HEK293 (cell line): ENCODE measurements around the gene DNAAF5.

ENCODE experiments used
- CTCF ChIA-PET: fragments of 350-600 bp; formaldehyde crosslinking; extraction: SDS; loops from one replicate; lab custom pipeline; 2021; ENCODE audit warnings: antibody characterized with exemption; lab: Yijun Ruan, JAX
- POLR2A ChIA-PET: fragments of 300-600 bp; formaldehyde crosslinking; extraction: SDS; loops from one replicate; lab custom pipeline; 2020; ENCODE audit warnings: antibody characterized with exemption, inconsistent platforms; lab: Yijun Ruan, JAX
- H3K27ac ChIP-seq: fragments of 200-500 bp; sonication (Bioruptor generic); 2 replicates; pipeline ENCODE4 v1.5.1; 2014; ENCODE audit warnings: low read depth, low read length, control low read depth, inconsistent platforms; ENCODE audit errors: extremely low read depth
- H3K36me3 ChIP-seq, 2 experiments: fragments of 200-500 bp in 1 of 2; sonication (Bioruptor generic) in 1 of 2; 1 replicate in 1 of 2; 2 replicates in 1 of 2; pipeline ENCODE4 v1.5.1; 2014 to 2017; ENCODE audit warnings: inconsistent platforms in 2 of 2, low read length in 2 of 2; ENCODE audit not compliant: control insufficient read depth in 2 of 2, insufficient read depth in 1 of 2
- H3K4me1 ChIP-seq: fragments of 200-500 bp; sonication (Bioruptor generic); 2 replicates; pipeline ENCODE4 v1.5.1; 2014; ENCODE audit warnings: mild to moderate bottlenecking, low read length, inconsistent platforms; ENCODE audit not compliant: control insufficient read depth, insufficient read depth
- H3K4me3 ChIP-seq: 2 replicates; pipeline ENCODE4 v1.5.1; 2011; ENCODE audit warnings: low read depth, mild to moderate bottlenecking, control low read depth, low read length, moderate library complexity
- H3K9me3 ChIP-seq: fragments of 200-500 bp; sonication (Bioruptor generic); 2 replicates; pipeline ENCODE4 v1.5.1; 2014; ENCODE audit warnings: low read depth, low read length, inconsistent platforms; ENCODE audit not compliant: control insufficient read depth, insufficient read depth
- KLF8 ChIP-seq: fragments of 450-650 bp; formaldehyde crosslinking; IDR thresholded peaks from 2 replicates; pipeline ENCODE4 v1.5.1; 2016; ENCODE audit warnings: missing biosample characterization, missing genetic modification characterization
- SCRT1 ChIP-seq: fragments of 450-650 bp; formaldehyde crosslinking; IDR thresholded peaks from 2 replicates; pipeline ENCODE4 v1.5.1; 2016; ENCODE audit warnings: missing biosample characterization, missing genetic modification characterization, borderline replicate concordance
- SP7 ChIP-seq: fragments of 450-650 bp; formaldehyde crosslinking; IDR thresholded peaks from 2 replicates; pipeline ENCODE4 v1.5.1; 2016; ENCODE audit warnings: missing biosample characterization, missing genetic modification characterization
- WT1 ChIP-seq: fragments of 450-650 bp; formaldehyde crosslinking; IDR thresholded peaks from 2 replicates; pipeline ENCODE4 v1.5.1; 2016; ENCODE audit warnings: missing biosample characterization, missing genetic modification characterization
- YY2 ChIP-seq: fragments of 450-650 bp; formaldehyde crosslinking; IDR thresholded peaks from 2 replicates; pipeline ENCODE4 v1.5.1; 2016; ENCODE audit warnings: missing biosample characterization, missing genetic modification characterization
- ZFP3 ChIP-seq: fragments of 450-650 bp; formaldehyde crosslinking; IDR thresholded peaks from 2 replicates; pipeline ENCODE4 v1.5.1; 2016; ENCODE audit warnings: low read depth, missing biosample characterization, missing genetic modification characterization
- ZNF148 ChIP-seq: fragments of 450-650 bp; formaldehyde crosslinking; IDR thresholded peaks from 2 replicates; pipeline ENCODE4 v1.5.0; 2017; ENCODE audit warnings: missing biosample characterization, missing genetic modification characterization, borderline replicate concordance
- ZNF184 ChIP-seq: fragments of 450-650 bp; IDR thresholded peaks from 2 replicates; pipeline ENCODE4 v1.5.1; 2018; ENCODE audit warnings: missing biosample characterization, mild to moderate bottlenecking, missing genetic modification characterization
- ZNF2 ChIP-seq: fragments of 450-650 bp; formaldehyde crosslinking; IDR thresholded peaks from 2 replicates; pipeline ENCODE4 v1.5.1; 2016; ENCODE audit warnings: missing biosample characterization, missing genetic modification characterization
- ZNF341 ChIP-seq: fragments of 450-650 bp; formaldehyde crosslinking; IDR thresholded peaks from 2 replicates; pipeline ENCODE4; 2016; ENCODE audit warnings: low read depth, missing biosample characterization, missing genetic modification characterization
- ZNF391 ChIP-seq: fragments of 450-650 bp; formaldehyde crosslinking; IDR thresholded peaks from 2 replicates; pipeline ENCODE4 v1.5.1; 2016; ENCODE audit warnings: low read depth, missing biosample characterization, missing genetic modification characterization, borderline replicate concordance
- ZNF394 ChIP-seq: fragments of 450-650 bp; formaldehyde crosslinking; IDR thresholded peaks from 2 replicates; pipeline ENCODE4 v1.5.1; 2016; ENCODE audit warnings: missing biosample characterization, missing genetic modification characterization, mild to moderate bottlenecking, moderate library complexity, borderline replicate concordance
- ZNF416 ChIP-seq: fragments of 450-650 bp; formaldehyde crosslinking; IDR thresholded peaks from 2 replicates; pipeline ENCODE4 v1.5.1; 2016; ENCODE audit warnings: missing biosample characterization, missing genetic modification characterization
- ZNF426 ChIP-seq: fragments of 450-650 bp; formaldehyde crosslinking; IDR thresholded peaks from 2 replicates; pipeline ENCODE4 v1.5.1; 2017; ENCODE audit warnings: missing biosample characterization, missing genetic modification characterization, mild to moderate bottlenecking, inconsistent platforms, moderate library complexity
- ZNF514 ChIP-seq: fragments of 450-650 bp; formaldehyde crosslinking; IDR thresholded peaks from 2 replicates; pipeline ENCODE4 v1.5.1; 2016; ENCODE audit warnings: missing biosample characterization, missing genetic modification characterization
- ZNF560 ChIP-seq: fragments of 450-650 bp; formaldehyde crosslinking; IDR thresholded peaks from 2 replicates; pipeline ENCODE4 v1.5.1; 2017; ENCODE audit warnings: missing biosample characterization, missing genetic modification characterization, borderline replicate concordance
- ZNF561 ChIP-seq: fragments of 450-650 bp; IDR thresholded peaks from 2 replicates; pipeline ENCODE4 v1.5.1; 2018; ENCODE audit warnings: missing biosample characterization, missing genetic modification characterization, borderline replicate concordance
- ZNF600 ChIP-seq: fragments of 450-650 bp; formaldehyde crosslinking; IDR thresholded peaks from 2 replicates; pipeline ENCODE4 v1.5.1; 2016; ENCODE audit warnings: missing biosample characterization, missing genetic modification characterization
- ZNF664 ChIP-seq: fragments of 450-650 bp; formaldehyde crosslinking; IDR thresholded peaks from 2 replicates; pipeline ENCODE4 v1.5.1; 2016; ENCODE audit warnings: missing biosample characterization, missing genetic modification characterization
- ZNF692 ChIP-seq: fragments of 450-650 bp; formaldehyde crosslinking; IDR thresholded peaks from 2 replicates; pipeline ENCODE4 v1.5.1; 2016; ENCODE audit warnings: missing biosample characterization, missing genetic modification characterization
- ZNF701 ChIP-seq: fragments of 450-650 bp; formaldehyde crosslinking; IDR thresholded peaks from 2 replicates; pipeline ENCODE4 v1.5.1; 2016; ENCODE audit warnings: missing biosample characterization, missing genetic modification characterization
- ZNF704 ChIP-seq: fragments of 450-650 bp; formaldehyde crosslinking; IDR thresholded peaks from 2 replicates; pipeline ENCODE4 v1.5.1; 2016; ENCODE audit warnings: missing biosample characterization, missing genetic modification characterization
- ZNF830 ChIP-seq: fragments of 450-650 bp; IDR thresholded peaks from 2 replicates; pipeline ENCODE4 v1.5.0; 2018; ENCODE audit warnings: missing biosample characterization, missing genetic modification characterization, low read depth, mild to moderate bottlenecking, moderate library complexity
- ZNF843 ChIP-seq: fragments of 450-650 bp; formaldehyde crosslinking; IDR thresholded peaks from 2 replicates; pipeline ENCODE4 v1.5.1; 2016; ENCODE audit warnings: missing biosample characterization, missing genetic modification characterization
- TF ChIP-seq, protein P1 (sequence below): fragments of 450-650 bp; formaldehyde crosslinking; IDR thresholded peaks from 2 replicates; pipeline ENCODE4 v1.5.1; 2016; ENCODE audit warnings: missing biosample characterization, missing genetic modification characterization
- TF ChIP-seq, protein P2 (sequence below): fragments of 450-650 bp; formaldehyde crosslinking; IDR thresholded peaks from 2 replicates; pipeline ENCODE4; 2016; ENCODE audit warnings: missing biosample characterization, missing genetic modification characterization

Gene DNAAF5

GRCh38 chr7:835021-835420 is 108.5 kb downstream of the DNAAF5 start (continued):
- TF ChIP-seq, protein P1, sequence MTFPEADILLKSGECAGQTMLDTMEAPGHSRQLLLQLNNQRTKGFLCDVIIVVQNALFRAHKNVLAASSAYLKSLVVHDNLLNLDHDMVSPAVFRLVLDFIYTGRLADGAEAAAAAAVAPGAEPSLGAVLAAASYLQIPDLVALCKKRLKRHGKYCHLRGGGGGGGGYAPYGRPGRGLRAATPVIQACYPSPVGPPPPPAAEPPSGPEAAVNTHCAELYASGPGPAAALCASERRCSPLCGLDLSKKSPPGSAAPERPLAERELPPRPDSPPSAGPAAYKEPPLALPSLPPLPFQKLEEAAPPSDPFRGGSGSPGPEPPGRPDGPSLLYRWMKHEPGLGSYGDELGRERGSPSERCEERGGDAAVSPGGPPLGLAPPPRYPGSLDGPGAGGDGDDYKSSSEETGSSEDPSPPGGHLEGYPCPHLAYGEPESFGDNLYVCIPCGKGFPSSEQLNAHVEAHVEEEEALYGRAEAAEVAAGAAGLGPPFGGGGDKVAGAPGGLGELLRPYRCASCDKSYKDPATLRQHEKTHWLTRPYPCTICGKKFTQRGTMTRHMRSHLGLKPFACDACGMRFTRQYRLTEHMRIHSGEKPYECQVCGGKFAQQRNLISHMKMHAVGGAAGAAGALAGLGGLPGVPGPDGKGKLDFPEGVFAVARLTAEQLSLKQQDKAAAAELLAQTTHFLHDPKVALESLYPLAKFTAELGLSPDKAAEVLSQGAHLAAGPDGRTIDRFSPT, result no peak
- no peak for TF ChIP-seq ZNF701 (tag by site-specific recombination)
- TF ChIP-seq ZNF561 (tag by site-specific recombination), result no peak
- TF ChIP-seq ZNF341 (tag by site-specific recombination), result no peak
- TF ChIP-seq ZNF184 (tag by site-specific recombination), result no peak
- no peak for TF ChIP-seq ZNF391 (tag by site-specific recombination)
- TF ChIP-seq ZNF514 (tag by site-specific recombination), result no peak
- no peak for TF ChIP-seq ZNF148 (tag by site-specific recombination)
- TF ChIP-seq ZFP3 (tag by site-specific recombination), result no peak
- no peak for TF ChIP-seq ZNF704 (tag by site-specific recombination)
- no peak for TF ChIP-seq WT1 (tag by site-specific recombination)
- TF ChIP-seq, protein P2, sequence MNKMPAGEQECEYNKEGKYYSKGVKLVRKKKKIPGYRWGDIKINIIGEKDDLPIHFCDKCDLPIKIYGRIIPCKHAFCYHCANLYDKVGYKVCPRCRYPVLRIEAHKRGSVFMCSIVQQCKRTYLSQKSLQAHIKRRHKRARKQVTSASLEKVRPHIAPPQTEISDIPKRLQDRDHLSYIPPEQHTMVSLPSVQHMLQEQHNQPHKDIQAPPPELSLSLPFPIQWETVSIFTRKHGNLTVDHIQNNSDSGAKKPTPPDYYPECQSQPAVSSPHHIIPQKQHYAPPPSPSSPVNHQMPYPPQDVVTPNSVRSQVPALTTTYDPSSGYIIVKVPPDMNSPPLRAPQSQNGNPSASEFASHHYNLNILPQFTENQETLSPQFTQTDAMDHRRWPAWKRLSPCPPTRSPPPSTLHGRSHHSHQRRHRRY (tag by site-specific recombination), result no peak
- no peak for TF ChIP-seq YY2 (tag by site-specific recombination)
- no peak for TF ChIP-seq ZNF2 (tag by site-specific recombination)
- no peak for TF ChIP-seq ZNF692
- no peak for TF ChIP-seq ZNF830 (tag by site-specific recombination)

- ChIA-PET POLR2A (no interaction called here), CTCF (interaction anchor here (0.7 to 1.4 kb wide), 5 partner anchors 14 to 49 kb away, joined by 3 to 5 read pairs (median 4); no protein-coding TSS in a partner anchor)
- no peak for TF ChIP-seq ZNF692
- no peak for TF ChIP-seq ZNF416
- TF ChIP-seq ZNF426 (tag by site-specific recombination), result no peak
- no peak for TF ChIP-seq SP7 (tag by site-specific recombination)
- TF ChIP-seq ZNF394, result 0 out of 2 replicates have a peak, but pooled peaks have one; percentile 16
- peak; percentile 54 for TF ChIP-seq ZNF600 (tag by site-specific recombination)
- TF ChIP-seq ZNF664 (tag by site-specific recombination), result no peak
- no peak for TF ChIP-seq ZNF843
- no peak for TF ChIP-seq SCRT1 (tag by site-specific recombination)
- no peak for TF ChIP-seq KLF8 (tag by site-specific recombination)
- no peak for TF ChIP-seq ZNF560
These were observed 109.2 kb downstream of the DNAAF5 start for GRCh38 chr7:835485-836401.

More at GRCh38 chr7:835485-836401, 109.2 kb downstream of the DNAAF5 start:
- Histone ChIP-seq H3K9me3 (no peaks in the 10 kb centered on the region), H3K4me1 (peaks cover 9% of the 10 kb centered on the region), H3K4me3 (no peak overlapping the region), H3K36me3 (peaks cover 6 to 26% of the 10 kb centered on the region in 2 experiments; a peak in 2 of 3 replicates), H3K27ac (no peak overlapping the region)
